HG03280 (cell line): ENCODE measurements around the gene COL23A1.
"Not testable (repeated sequence)": the region's sequence is repeated elsewhere in the genome, so short reads cannot be mapped to it uniquely, and the experiment has no call there.

Experiments used
- ATAC-seq: cut with Tn5 transposase; IDR thresholded peaks from one replicate; pipeline ENCODE4 v1.9.1; 2021; ENCODE audit warnings: mild to moderate bottlenecking, moderate library complexity; ENCODE audit not compliant: unreplicated experiment

Gene COL23A1

DNA sequence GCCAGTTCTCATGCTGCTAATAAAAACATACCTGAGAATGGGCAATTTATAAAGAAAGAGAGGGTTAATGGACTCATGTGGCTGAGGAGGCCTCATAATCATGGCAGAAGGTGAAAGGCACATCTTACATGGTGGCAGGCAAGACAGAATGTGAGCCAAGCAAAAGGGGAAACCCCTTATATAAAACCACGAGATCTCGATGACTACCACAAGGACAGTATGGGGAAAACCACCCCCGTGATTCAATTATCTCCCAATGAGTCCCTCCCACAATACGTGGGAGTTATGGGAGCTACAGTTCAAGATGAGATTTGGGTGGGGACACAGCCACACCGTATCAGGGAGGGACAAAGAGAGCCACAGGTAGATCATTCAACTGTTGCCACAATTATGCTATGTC, 272.5 kb downstream of the COL23A1 start:
- ATAC-seq, result not testable (repeated sequence)

GRCh38 chr5:178314961-178315820, 275.0 kb downstream of the COL23A1 start:
- no peak for ATAC-seq

GRCh38 chr5:178314061-178314660, 276.0 kb downstream of the COL23A1 start:
- no peak for ATAC-seq

DNA sequence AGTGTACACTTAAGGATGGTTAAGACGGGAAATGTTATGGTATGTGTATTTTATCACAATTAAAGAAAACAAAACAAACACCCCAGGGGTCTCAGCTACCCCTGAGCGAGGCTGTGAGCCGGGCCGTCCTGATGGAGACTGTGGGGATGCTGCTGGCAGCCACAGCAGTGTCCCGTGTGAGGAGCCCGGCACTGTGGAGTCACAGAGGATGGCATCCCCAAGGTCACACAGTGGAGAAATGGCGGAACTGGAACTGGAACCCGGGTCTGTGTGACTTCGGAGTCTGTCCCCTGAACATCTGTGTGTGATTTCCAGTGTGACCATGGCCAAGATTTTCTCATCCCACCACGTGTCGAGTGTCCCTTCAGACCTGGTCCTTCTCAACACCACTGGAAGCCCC, 276.9 kb downstream of the COL23A1 start:
- ATAC-seq, result no peak

DNA sequence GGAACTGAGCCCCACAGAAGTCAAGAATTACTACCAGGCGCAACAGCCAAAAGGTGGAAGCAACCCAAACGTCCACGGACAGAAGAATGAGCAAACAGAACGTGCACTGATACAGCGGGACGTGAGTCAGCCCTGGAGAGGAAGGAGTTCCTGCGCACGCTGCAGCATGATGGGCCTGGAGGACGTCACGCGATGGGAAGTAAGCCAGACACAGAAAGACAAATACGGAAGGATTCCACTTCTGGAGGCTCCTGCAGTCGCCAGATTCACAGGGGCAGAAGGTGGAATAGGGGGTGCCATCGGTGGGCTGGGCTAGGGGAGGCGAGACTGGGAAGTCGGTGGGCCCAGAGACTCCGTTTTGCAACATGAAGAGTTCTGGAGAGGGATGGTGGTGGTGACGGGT, 277.3 kb downstream of the COL23A1 start:
- no peak for ATAC-seq

DNA sequence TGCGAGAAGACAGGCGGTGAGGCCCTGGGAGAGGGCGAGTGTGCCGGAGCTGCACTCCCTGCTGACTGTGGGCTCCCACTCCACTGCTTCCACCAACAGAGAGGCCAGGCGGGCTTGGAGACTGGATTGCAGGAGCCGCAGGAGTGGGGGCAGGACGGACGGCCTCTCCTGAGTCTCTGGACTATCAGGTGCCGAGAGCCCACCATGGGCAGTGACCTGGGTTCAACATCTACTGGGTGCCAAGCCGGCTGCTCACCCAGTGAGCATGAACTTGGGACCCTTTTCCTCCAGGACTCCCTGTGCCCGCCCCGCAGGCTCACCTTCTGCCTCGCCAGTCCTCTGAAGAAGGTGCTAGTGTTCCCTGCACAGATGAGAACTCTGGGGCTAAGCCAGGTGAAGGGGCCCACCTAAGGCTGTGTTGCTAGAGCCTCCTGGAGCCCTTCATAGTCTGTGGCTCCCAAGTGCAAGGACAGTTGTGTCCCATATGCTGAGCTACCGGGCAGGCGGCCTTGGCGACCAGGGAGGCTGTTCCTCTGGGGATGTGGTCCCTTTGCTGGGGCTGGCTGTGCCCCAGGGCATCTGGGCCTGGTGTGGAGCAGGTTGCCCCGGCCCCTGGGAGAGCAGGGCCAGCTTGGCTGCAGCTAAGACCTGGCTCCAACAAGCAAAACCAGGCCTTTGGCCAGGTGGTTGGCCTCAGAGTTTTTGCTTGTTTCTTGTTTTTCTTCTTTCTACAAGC, 279.9 kb downstream of the COL23A1 start:
- no peak for ATAC-seq

- ATAC-seq, result no peak
These were observed 280.8 kb downstream of the COL23A1 start for GRCh38 chr5:178309271-178310013.

GRCh38 chr5:178308541-178309092, 281.6 kb downstream of the COL23A1 start:
- ATAC-seq, result no peak

GRCh38 chr5:178307267-178308045, 282.7 kb downstream of the COL23A1 start:
- no peak for ATAC-seq

- ATAC-seq, result no peak
These were observed 283.6 kb downstream of the COL23A1 start for GRCh38 chr5:178306430-178307225.

DNA sequence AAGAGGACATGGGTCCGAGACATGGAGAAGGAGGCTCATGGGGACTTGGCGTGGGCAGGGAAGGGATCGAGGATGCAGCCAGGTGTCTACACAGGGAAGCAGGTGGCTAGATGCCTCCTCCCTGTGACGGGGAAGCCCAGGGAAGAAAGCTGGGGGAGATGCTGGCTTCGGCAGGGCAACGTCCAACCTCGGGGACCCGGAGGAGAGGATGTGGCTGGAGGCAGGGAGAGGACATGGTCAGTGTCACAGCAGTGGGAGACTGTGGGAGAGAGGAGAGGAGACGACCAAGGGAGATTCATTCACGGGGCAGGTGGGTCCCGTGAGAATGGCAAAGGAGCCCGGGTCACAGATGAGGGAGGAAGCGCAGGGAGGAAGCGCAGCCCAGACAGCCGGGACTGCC, 284.4 kb downstream of the COL23A1 start:
- no peak for ATAC-seq

- no peak for ATAC-seq
These were observed 285.2 kb downstream of the COL23A1 start for GRCh38 chr5:178304761-178305645.

DNA sequence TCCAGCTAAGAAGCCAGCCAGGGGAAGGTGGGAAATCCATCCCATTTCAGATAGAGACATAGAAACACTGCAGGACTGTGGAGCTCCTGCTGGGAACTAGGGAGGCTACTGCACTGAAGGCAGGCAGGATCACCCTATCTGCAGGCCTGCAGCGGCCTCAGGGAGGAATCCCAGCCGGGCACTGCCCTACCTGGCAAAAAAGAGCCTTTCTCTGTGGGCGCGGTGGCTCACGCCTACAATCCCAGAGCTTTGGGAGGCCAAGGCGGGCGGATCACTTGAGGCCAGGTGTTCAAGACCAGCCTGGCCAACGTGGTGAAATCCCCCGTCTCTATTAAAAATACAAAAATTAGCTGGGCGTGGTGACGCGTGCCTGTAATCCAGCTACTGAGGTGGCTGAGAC, 286.2 kb downstream of the COL23A1 start:
- no peak for ATAC-seq

- ATAC-seq, result not testable (repeated sequence)
These were observed 287.9 kb downstream of the COL23A1 start for GRCh38 chr5:178302321-178302720.

DNA sequence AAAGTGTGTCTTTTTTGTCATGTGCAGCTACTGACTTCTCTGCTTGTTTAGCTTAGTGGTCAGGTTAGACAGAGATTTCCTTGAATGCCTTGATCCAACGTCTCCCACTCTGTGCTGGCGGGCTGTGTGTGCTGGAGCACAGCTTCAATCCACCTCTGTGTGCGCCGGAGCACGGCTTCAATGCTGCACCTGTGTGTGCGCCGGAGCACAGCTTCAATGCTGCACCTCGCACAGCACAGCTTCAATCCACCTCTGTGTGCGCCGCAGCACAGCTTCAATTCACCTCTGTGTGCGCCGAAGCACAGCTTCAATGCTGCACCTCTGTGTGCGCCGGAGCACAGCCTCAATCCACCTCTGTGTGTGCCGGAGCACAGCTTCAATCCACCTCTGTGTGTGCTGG, 288.6 kb downstream of the COL23A1 start:
- no peak for ATAC-seq

GRCh38 chr5:178298283-178298807, 291.8 kb downstream of the COL23A1 start:
- ATAC-seq, result no peak

DNA sequence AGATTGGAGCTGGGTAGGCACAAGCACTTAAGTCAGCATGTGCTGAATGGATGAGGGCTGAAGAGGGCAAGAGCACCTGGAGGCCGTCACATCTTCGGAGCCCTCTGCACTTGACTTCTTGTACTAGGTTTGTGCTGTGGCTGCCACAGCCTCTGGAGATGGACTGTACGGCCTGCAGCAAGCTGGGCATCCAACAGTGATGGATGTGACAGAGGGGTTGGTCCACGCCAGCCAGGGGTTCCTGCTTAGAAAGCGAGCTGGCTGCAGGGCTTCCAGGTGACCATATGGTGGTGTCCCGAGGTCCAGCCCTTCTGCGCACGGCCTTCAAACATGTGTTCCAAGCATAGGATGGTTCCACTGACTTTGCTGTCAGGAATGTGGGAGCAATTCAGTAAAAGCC, 292.4 kb downstream of the COL23A1 start:
- no peak for ATAC-seq

- no peak for ATAC-seq
These were observed 294.1 kb downstream of the COL23A1 start for GRCh38 chr5:178296066-178296465.
